NCI-H748 (cell line): Measurements from ENCODE around the gene ZNF786.
"Not testable (repeated sequence)": the region's sequence is repeated elsewhere in the genome, so short reads cannot be mapped to it uniquely, and the experiment has no call there.

Source experiments
- DNase-seq: peaks from one replicate; lab custom pipeline; 2025; ENCODE audit not compliant: unreplicated experiment; lab: John Stamatoyannopoulos, UW

ZNF786 gene

DNA sequence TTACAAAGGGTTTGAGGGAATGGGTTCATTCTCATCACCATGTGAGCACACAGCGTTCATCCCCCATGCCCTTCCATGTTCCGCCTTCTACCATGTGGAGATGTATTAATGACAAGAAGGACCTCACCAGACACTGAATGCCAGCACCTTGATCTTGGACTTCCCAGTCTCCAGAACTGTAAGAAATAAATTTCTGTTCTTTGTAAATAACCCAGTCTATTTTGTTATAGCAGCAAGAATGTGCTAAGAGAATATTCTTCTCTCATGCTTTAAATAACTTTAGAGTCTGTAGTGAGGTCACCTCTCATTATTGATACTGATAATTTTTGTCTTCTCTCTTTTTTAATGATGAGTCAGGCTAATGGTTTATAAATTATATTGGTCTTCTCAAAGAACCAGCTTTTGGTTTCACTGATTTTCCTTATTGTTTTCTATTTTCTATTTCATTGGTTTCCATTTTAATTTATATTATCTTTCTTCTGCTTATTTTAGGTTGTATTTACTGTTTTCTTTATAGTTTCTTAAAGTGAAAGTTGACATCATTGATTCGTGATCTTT is 59.1 kb downstream of the ZNF786 start:
- DNase-seq, result no peak

DNA sequence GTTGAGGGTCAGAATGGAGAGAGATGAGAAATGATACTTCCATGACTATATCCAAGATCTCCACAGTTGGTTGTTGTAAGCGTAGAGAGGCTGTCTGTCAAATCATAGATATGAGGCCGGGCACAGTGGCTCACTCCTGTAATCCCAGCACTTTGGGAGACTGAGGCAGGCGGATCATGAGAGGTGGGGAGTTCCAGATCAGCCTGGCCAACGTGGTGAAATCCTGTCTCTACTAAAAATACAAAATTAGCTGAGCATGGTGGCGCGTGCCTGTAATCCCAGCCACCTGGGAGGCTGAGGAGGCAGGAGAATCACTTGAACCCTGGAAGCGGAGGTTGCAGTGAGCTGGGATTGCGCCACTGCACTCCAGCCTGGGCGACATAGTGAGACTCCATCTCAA is 60.1 kb downstream of the ZNF786 start:
- not testable (repeated sequence) for DNase-seq

DNA sequence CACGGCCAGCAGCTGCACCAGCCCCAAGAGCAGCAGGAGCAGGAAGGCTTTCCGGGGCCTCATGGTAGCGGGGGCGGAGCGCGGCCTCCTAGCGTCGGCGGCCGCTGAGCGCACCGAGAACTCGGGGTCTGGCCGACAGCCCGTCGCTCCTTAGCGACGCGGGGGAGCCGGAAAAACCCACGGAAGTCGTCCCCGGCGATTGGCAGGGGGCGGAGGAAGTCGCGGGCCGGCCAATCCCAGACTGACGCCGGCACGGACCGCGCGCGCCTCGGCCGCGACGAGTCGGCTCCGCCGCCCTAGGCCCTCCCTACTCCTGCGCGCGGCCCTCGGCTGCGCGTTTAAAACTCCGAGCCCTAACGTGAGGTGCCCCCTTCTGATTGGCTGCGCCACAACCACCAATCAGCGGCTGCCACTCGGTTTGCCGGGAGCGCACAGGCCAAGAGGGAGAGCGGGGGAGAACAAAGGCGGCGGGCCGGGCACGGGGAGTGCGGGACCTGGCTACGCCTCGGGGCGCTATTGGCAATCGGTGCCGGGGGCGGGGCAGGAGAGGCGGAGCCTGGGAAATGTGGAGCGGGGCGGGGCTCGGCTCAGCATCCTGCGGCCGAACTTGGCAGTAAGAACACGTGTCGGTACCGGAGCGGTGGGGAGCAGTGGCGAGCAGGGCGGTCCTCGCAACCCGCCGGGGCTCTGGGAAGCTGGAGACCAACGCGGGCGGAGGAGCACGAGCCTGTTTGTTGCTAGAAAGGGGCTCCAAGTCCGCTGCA is 62.0 kb downstream of the ZNF786 start, which contains the start of gene PDIA4:
TSS of gene PDIA4 (minus strand) at position 160 of the 764 bp plus-strand sequence. CDS start at position 63, 97 bp downstream.
- DNase-seq, result peak; percentile 99

DNA sequence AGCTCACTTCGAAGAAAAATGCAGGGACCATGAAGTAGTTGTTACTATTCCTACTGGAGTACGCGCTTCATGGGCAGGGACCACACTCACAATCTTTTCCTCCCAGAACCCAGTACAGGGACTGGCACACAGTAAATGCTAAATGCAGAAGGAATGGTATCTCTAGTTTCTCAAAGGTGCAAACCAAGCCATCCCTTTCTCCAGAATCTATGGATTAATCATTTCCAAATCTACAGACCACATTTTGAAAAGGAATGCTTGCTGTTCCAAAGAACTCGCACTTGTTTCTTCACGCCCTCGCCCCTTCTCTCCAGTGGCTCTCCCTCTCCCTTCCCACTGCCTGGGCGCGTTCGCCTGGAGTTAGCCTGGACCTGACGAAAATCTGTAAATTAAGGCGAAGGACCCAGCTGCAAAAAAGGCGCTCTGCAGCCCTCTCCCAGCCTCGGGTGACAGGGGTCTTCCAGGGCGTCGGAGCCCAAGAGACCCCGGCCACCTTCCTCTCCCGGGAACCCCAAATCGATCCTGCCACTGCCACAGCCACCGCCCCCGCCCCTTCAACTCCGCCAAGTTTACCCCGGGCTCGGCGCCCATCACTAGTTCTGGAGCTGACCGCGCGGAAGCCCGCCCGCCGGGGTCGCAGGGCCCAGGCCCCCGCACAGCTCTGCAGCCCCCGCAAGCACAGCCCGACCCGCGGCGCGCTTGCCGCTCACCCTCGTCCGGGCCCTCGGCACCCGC is 62.7 kb downstream of the ZNF786 start:
- peak; percentile 47 for DNase-seq

DNA sequence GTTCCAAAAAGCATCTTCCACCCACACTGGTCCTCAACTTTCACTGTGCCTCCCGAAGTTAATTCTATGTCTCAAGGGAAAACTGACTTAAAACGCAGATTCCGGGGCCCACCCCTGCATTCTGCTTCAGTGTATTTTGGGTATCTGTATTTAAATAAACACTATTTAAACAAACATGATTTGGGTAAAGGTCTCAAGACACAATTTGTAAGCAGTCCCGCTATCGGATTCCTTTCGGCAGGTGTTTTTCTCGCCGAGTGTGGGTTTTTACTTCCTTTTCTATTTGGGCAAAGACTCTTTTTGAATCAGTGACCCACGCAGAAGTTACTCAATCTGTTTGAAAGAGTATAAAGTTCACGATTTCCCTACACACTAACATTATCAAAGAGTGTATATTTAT is 63.5 kb downstream of the ZNF786 start:
- DNase-seq, result no peak

DNA sequence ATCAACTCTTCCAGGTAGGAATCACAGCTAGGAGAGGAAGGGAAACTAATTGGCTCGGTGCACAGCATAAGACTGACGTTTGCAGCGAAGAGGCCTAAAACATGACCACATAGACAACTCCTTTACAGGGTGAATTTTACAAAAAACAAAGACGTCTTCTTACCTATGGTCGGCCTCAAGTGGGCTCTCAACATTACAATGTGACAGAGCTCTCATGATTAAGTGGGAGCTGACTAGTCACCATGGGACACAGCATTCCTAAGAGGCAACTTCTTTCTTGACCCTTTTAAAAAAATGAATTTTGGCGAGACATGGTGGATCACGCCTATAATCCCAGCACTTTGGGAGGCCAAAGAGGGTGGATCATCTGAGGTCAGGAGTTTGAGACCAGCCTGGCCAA is 66.9 kb downstream of the ZNF786 start:
- DNase-seq, result no peak

DNA sequence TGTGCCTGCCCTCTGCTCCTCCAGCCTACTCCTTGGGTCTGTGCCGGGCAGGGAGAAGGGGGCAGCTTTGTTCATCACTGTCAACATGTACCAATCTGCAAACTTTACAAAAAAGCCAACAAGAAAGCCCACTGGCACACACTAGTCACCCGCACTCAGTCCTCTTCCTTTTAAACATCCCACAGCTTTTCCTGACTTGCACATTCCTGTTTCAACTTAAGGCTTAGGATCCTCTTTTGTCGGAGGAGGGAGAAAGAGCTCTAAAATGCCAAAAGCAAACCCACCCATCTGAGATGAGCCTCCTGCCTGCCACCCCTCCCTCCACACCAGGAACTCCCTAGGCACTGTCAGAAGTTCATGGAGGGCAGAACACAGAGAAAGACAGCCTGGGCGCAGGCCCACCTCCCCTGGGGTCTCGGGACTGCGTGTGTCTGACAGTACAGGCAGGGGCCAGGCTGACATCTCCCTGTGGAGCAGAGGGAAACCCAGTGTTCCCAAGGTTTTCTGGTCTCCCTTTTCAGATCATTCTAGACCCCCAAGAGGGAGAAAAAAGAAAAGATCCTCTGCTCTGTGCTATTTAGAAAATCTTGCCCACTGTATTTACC is 67.7 kb downstream of the ZNF786 start:
- no peak for DNase-seq

DNA sequence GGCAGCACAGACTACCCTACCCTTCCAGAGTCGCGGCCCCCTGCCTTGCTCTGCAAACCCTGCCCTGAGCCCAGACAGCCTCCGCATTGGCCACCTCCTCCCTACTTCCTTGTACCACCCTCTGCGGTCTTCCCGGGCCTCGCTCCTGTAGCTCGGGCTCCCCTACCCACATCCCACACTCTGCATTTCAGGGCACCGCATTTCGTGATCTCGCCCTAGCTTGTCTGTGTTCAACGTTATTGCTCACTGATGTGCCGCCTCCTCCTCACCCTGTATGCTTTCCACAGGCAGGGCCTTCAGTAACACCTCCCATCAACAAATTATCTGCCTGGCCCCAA is 68.8 kb downstream of the ZNF786 start:
- no peak for DNase-seq

DNA sequence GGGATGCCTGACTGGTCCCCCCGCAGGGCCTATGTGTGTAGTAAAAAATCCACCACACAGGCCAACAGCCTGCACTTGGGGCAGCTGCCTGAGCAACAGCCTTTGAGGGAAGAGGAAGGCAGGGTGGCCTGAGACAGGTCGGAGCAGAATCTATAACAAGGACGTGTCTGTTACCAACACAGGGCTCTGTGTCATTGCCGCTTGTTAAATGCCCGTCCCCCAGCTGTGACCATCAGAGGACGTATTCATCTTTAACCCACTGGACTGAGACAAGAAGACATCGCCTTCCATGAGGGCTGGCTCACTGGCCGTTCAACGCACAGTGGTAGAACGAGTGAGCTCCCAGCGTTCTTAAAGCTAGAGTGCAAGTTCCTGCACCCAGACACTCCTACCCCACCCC is 70.0 kb downstream of the ZNF786 start:
- DNase-seq, result no peak
